Mucosa of gallbladder (tissue), 1 donor: ENCODE measurements around the gene KIF2B. TPM values are rescaled to one million over a fixed set of nuclear protein-coding genes. Genes with fewer than 3 reads are reported as not detected.
"Not testable (repeated sequence)": the region's sequence is repeated elsewhere in the genome, so short reads cannot be mapped to it uniquely, and the experiment has no call there.

ENCODE experiments used
- DNase-seq: peaks from one replicate; pipeline ENCODE4 v3.0.0-alpha.2; 2020; ENCODE audit warnings: low spot score
- total RNA-seq: library from RNA; stranded (reverse); gene quantifications from one replicate; pipeline ENCODE4 v1.2.1, GENCODE V29; 2021
- donor health status: DM: no; HTN: no; CAD: no.

KIF2B gene
- total RNA-seq, result not detected

DNA sequence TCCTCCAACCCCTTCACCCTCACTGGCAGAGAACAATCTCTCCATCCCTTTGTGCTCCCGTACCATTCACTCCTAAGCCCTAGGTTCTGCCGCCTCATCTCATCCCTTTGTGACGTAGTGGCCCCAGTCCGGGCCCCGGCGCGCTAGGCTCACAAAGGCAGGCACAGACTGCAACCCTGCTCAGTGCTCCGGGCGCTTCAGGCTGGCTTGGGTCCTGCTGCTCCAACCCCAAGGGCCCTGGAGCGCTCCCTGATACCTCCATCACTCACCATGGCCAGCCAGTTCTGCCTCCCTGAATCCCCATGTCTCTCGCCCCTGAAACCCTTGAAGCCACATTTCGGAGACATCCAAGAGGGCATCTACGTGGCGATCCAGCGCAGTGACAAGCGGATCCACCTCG is at the start of gene KIF2B:
Gene KIF2B, plus strand, starts transcription at position 164 of the 400 bp plus-strand sequence. Its CDS starts 107 bp downstream, at position 271.
- DNase-seq, result no peak

GRCh38 chr17:53780320-53780719 is 42.4 kb upstream of the KIF2B start:
- DNase-seq, result no peak

- DNase-seq, result no peak
These were observed 31.2 kb upstream of the KIF2B start for GRCh38 chr17:53791551-53791950.

DNA sequence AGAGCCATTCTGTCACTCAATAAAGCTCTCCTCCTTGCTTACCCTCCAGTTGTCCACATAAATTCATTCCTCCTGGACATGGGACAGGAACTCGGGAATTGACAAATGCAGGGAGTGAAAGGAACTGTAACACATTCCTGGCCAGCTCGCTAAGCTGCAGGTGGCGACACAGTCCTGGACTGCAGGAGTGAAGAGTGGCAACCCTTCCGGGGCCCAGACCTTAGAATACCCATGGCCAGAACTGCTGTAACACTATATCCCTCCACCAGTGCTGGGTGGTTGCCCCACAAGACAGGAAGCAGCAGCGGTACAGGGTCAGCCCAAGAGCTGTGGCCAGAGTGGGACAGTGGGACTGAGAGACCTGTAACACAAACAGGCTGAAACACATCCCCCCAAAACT is 30.3 kb upstream of the KIF2B start:
- DNase-seq, result no peak

GRCh38 chr17:53792997-53793396 is 29.7 kb upstream of the KIF2B start:
- no peak for DNase-seq

DNA sequence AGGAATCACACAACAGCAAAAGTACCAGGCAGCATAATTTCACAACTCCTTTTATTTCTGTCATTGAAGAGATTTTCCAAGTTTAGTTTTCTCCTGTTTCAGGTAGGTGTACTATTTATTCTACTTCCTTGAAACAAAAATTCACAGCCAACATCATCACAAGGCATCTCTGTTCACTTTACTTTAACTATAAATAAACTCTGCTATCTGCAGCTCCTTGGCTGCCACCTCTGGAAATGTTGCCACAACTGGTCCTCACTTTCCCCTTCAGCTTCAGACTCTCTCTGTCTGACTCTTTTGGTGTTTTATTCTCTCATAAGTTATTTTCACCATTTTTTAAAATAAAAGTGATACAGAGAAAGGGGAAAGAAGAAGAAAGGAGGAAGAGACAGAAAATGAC is 27.9 kb upstream of the KIF2B start:
- no peak for DNase-seq

DNA sequence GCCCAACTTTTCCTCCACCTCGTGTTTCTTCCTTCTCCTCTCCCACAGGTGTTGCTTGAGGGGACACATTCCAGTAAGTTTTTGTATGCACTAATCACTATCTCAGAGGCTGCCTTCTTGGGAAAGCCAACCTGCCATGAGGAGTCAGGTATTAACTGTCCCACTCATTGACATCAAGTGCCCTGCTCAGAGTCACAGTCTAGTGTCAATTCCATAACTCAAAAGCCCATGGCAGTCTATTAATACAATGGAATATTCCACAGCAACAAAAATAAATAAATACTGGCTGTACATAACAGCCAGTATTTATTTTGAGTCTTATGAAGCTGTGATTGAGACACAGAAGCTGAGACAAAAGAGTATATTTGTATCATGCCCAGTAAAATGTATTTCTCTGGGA is 26.1 kb upstream of the KIF2B start:
- DNase-seq, result no peak

GRCh38 chr17:53797501-53797900 is 25.2 kb upstream of the KIF2B start:
- no peak for DNase-seq

DNA sequence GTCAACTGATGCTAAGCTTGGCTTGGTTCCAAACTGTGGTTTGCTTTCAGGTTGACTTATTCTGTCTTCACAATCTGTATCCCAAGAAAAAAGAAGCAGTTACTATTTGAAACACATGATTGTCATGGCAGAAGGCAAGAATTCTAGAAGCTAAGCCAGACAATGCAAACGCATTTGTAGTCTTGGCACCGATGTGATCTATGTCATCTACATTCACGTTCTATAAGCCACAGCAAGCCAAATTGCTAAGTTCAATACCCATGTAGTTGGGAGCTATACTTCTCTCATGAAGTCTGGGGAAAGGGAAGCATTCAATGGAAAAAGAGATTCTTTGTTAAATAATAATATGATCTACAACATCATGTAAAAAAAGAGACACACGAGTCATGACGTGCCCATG is 18.3 kb upstream of the KIF2B start:
- no peak for DNase-seq

DNA sequence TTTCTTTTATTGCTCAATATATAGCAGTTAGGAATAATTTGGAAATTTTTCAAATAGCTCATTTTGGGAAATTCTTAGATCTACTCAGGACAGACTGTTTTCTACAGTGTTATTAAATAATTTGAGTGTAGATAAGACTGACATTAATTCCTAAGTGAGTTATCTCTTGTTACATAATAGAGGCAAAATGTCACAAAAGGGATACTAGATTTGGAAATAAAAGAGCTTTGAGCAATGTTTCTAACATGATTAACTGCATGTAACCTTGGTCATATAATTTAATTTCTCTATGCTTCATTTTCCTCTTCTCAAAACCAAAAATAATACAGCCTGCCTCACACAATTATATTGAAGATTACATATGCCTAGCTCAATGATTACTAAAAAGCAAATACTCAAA is 16.3 kb upstream of the KIF2B start:
- DNase-seq, result no peak

- DNase-seq, result no peak
These were observed 15.4 kb upstream of the KIF2B start for GRCh38 chr17:53807286-53807685.

DNA sequence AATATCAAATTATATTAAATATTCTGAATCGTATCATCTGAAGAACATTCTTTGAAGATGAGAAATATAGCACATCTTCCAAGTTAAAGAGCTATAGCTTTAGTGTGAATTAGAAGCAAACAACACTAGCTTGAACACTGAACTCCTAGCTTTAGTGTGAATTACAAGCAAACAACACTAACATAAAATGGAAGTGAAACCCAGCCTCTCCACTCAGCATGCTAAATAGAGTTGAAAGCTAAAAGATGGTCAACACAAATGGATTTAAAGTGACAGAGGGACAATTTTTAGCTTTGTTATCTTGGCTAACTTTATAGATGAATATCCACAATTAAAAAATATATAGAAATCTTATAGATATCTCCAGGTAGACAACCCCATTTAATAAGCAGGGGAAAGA is 4.5 kb upstream of the KIF2B start:
- DNase-seq, result no peak

DNA sequence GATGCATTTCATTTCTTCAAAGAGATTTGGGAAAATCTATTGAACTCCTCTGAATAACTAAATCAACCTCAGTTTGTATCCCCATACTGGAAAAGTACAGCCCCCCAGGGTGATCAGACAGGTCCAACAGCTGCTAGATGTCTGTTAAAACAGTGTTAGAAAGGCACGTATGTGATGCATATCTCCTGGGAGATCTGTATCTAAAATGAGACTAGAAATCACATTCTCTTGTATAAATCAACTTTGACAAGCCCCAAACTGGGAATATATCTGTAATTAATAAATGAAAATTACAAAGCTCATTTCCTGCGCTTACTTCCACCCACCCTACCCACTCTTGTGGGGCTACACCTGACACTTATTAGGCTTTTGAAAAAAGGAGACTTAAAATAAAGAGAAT is 3.8 kb upstream of the KIF2B start:
- DNase-seq, result no peak

GRCh38 chr17:53819956-53820355 is 2.8 kb upstream of the KIF2B start:
- no peak for DNase-seq

DNA sequence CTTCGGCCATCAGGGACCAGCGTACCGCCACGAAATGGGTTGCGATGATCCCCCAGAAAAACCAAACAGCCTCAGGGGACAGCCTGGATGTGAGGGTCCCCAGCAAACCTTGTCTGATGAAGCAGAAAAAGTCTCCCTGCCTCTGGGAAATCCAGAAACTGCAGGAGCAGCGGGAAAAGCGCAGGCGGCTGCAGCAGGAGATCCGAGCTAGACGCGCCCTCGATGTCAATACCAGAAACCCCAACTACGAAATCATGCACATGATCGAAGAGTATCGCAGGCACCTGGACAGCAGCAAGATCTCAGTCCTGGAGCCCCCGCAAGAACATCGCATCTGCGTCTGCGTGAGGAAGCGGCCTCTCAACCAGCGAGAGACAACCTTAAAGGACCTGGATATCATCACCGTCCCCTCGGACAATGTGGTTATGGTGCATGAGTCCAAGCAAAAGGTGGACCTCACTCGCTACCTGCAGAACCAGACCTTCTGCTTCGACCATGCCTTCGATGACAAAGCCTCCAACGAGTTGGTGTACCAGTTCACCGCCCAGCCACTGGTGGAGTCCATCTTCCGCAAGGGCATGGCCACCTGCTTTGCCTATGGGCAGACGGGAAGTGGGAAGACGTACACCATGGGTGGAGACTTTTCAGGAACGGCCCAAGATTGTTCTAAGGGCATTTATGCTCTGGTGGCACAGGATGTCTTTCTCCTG is 769 bp downstream of the KIF2B start:
- DNase-seq, result no peak

DNA sequence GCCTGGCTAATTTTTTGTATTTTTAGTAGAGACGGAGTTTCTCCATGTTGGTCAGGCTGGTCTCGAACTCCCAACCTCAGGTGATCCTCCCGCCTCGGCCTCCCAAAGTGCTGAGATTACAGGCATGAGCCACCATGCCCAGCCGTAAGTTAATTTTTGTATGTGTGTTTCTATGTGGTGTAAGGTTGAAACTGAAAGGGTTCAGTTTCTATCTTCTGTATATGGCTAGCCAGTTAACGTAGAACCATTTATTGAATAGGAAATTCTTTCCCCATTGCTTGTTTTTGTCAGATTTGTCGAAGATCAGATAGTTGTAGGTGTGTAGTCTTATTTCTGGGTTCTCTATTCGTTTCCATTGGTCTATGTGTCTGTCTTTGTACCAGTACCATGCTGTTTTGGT is 12.0 kb downstream of the KIF2B start:
- not testable (repeated sequence) for DNase-seq

DNA sequence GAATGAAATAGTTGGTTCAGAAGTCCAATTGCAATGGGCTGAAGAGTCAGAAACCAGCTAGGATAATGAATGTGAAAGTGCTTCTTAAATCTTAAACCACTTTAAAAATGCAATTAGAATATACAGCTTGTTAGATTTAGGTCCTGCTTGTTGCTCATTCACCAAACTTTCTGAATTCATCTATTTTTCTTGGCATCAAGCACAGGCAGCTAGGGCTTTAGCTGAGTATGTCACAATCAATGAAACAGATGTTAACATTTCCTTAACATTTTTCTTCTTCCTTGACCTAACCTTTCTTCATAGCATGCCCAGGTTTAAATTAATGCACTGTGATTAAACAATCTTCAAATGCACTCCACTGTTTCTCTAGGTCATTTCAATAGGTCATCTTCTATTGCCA is 14.4 kb downstream of the KIF2B start:
- DNase-seq, result no peak

- DNase-seq, result no peak
These were observed 21.9 kb downstream of the KIF2B start for GRCh38 chr17:53844491-53845107.

DNA sequence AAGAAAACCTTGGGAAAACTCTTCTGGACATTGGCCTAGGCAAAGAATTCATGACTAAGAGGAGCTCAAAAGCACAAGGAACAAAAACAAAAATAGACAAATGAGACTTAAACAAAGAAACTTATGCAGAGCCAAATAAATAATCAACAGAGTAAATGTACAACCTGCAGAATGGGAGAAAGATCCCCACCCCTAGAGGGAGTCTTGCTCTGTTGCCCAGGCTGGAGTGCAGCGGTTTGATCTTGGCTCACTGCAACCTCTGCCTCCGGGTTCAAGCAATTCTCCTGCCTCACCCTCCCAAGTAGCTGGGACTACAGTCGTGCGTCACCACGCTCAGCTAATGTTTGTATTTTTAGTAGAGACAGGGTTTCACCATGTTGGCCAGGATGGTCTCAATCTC is 48.4 kb downstream of the KIF2B start:
- DNase-seq, result not testable (repeated sequence)
